GM10266 (cell line): ENCODE measurements around the gene ADD2.

ENCODE experiments used
- DNase-seq: peaks from one replicate; pipeline ENCODE4 v3.0.0; 2012; ENCODE audit errors: extremely low spot score
- TF ChIP-seq, protein P1 (sequence below): IDR thresholded peaks from 2 replicates; pipeline ENCODE4 v1.5.1; 2012; ENCODE audit warnings: mild to moderate bottlenecking, low read depth; ENCODE audit not compliant: control insufficient read depth, insufficient read depth; ENCODE audit errors: missing control alignments

Gene ADD2

DNA sequence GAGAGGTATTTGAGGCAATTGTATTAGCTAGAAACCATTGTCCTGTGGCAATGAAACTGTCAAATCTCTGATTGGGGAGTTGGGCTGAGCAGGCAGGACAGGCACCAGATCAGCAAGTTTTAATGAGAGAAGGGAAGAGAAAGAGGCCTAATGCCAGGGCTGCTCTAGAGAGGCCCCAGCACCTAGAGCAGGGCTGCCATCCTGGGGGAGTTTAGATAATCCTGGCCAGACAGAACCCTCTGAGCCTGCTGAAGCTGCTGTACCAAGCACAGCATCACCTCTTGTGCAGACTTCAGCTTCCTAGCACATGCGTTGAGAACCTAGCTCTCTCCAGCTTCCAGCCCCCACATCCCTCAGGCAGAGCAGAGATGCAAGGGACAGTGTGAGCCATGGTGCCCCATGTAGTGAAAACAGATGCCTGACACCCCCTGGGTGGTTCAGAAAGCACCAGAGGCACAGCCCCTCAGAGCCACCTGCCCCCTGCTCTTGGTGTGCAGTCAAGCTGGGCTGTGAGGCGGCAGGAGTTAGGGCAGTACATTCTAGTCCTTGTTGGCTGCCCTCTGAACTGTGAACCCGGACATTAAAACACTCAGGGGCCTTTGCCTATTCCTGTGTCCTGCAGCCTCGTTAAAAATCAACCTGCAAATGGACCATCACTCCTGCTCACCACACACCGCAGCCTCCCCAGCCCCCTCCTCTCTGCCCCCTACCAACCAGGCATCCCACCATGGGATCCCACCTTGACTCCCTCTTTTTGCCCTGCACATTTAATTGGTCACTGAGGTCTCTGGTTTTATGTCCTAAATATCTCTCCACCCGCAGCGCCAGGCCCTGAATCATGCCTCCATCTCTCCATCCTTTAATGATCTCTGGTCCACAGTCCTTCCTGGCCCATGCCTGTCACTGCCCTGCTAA lies 52.7 kb downstream of the ADD2 start:
- no peak for DNase-seq
- TF ChIP-seq, protein P1, sequence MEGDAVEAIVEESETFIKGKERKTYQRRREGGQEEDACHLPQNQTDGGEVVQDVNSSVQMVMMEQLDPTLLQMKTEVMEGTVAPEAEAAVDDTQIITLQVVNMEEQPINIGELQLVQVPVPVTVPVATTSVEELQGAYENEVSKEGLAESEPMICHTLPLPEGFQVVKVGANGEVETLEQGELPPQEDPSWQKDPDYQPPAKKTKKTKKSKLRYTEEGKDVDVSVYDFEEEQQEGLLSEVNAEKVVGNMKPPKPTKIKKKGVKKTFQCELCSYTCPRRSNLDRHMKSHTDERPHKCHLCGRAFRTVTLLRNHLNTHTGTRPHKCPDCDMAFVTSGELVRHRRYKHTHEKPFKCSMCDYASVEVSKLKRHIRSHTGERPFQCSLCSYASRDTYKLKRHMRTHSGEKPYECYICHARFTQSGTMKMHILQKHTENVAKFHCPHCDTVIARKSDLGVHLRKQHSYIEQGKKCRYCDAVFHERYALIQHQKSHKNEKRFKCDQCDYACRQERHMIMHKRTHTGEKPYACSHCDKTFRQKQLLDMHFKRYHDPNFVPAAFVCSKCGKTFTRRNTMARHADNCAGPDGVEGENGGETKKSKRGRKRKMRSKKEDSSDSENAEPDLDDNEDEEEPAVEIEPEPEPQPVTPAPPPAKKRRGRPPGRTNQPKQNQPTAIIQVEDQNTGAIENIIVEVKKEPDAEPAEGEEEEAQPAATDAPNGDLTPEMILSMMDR, result no peak

DNA sequence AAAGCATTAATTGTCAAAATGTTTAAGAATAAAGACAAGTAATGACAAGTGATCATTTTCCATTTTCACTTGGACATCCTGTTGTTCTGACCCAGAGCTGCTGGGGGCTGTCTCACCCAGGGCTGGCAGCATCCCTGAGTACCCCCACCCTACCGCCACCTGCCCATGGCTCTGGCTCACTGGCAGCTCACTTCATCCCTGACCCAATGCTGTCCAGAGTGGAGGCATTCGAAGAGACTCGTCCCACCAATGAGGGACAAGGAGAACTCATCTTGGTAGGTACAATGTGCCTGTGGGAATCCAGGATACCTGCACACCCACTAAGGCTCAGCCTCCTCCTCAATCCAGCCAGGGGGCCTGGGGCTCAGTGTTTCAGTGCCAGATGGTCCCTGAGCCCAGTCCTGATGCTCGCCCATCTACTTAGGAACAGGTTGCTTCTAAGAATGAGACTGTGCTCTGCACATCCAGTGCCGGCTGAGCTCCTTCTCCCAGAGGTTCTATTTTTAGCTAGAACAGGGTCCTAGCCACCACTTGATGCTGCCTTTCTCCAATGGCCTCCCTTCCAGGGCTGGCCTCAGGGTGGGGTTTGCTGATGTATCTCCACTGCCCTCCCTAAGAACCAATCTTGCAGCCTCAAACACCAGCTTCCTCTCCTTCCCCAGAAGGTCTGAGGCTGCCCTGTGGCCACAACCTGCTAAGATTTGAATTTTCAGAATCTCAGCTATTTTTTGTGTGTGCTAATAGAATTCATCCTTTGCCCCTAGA lies 53.7 kb downstream of the ADD2 start:
- TF ChIP-seq, protein P1, result no peak
- no peak for DNase-seq

DNA sequence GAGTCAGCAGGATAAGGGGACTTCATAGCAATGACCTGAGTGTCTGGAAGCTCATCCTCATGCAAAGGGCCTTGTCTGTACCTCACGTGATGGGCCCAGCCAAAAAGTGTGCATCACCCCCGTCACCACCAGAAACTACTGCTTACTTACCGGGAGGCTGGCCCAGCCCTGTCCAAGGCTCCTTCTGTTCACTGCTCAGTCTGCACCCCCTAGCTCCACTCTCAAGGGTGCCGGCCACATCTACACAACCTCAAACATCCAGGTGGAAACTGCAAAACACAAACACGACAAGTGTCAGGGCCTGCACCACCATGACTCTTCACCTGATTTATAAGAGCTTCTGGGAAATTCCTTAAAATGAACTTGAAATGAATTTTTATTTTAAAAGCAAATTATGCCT lies 55.1 kb downstream of the ADD2 start:
- TF ChIP-seq, protein P1, result no peak
- no peak for DNase-seq

DNA sequence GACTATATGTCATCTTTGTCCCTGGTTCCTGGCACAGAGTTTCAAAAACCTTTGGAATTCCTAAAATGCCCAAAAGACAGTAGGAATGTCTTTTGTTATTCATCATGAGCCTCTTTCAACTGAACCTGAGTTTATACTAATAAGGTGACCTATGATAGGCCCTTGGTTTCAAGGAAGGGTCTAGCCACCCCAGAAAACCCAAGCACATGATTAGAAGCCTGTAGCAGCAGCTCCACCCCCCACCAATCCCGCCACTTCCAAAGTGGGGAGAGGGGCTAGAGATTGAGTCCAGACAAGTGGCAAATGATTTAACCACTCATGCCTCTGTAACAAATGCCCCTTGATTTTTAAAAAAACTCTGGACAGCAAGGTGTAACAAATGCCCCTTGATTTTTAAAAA lies 56.8 kb downstream of the ADD2 start:
- TF ChIP-seq, protein P1, result no peak
- no peak for DNase-seq

DNA sequence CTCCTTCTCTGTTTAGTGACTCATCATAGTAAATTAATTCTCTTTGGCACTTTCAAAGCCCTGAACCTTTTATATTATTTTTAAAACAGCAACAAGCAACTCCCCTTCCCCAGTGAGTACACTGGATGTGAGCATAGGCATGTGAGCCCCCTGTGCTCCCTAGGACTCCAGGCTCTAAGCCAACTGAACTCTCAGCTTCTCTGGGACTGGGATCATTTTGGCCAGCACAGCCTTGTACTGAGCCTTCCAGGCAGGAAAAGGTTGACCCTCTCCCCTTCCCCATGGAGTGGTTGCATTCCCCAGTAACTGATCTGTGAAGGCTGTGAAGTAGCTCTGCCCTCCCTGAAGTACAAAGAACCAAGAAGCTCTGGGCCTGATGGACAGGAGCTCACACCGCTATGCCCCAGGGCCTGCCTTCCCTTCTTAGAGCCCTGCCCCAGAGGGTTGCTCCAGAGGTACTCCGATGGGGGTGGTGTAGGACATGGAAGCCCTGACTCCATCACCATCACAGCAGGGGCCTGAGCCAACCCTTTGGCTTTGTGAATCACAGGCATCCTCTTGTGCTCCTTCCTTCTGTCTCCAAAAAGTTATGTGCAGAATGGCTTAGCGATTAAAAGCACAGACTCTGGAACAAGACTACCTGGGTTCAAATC lies 57.8 kb downstream of the ADD2 start:
- DNase-seq, result no peak
- TF ChIP-seq, protein P1, result no peak

DNA sequence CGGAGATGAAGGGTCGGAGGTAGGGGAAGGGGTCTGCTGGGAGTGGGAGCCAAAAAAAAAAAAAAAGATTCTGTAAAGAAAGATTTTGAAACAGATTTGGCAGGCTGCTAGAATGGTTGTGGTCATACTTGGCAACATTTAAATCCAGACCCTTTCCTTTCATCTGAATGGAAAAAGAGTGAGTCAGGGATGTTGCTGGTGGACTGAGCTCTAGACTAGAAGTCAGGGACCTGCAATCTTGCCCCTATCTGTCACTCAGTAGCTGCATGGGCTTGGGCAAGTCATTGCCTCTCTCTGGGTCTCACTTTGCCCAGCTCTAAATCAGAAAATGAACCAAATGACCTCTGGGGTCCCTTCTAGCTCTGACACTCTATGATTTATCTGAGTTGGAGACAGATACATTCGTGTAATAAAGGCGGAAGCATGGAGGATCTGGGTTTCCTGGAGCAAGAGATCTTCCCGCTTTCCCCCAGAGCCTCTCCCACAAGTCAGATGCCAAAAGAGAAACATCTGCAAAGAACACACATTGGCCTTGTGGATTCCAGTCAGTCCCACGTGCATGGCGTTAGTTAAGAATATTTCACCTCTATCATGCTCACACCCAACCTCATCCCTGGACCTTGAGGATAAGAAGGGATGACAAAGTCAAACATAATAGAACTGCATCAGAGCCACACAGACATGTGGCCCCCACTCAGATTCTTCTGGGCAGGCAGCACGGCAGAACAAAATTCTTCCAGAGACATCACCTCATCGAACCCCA lies 58.5 kb downstream of the ADD2 start:
- TF ChIP-seq, protein P1, result no peak
- DNase-seq, result no peak
